ENCODE data around the gene GDF10. TPM values are rescaled to one million over a fixed set of nuclear protein-coding genes. Genes with fewer than 3 reads are reported as not detected.

The GDF10 gene
- total RNA-seq, result 3.1 TPM

- no peak for DNase-seq
Observed at GRCh38 chr10:47299611-47300428, at the start of gene GDF10. Gene GDF10, plus strand, starts transcription at chr10:47300197. Its CDS starts 455 bp downstream, at chr10:47300652.

- DNase-seq, result no peak
Observed at GRCh38 chr10:47252093-47252780, 47.8 kb upstream of the GDF10 start.

- DNase-seq, result no peak
Observed at GRCh38 chr10:47253030-47253637, 46.9 kb upstream of the GDF10 start.

GRCh38 chr10:47253651-47254375 lies 46.2 kb upstream of the GDF10 start:
- DNase-seq, result no peak

GRCh38 chr10:47254611-47255010 lies 45.4 kb upstream of the GDF10 start:
- no peak for DNase-seq

GRCh38 chr10:47255033-47255813 lies 44.8 kb upstream of the GDF10 start:
- no peak for DNase-seq

GRCh38 chr10:47255866-47256265 lies 44.1 kb upstream of the GDF10 start:
- no peak for DNase-seq

- no peak for DNase-seq
Observed at GRCh38 chr10:47256751-47257336, 43.2 kb upstream of the GDF10 start.

- DNase-seq, result no peak
Observed at GRCh38 chr10:47257396-47258120, 42.4 kb upstream of the GDF10 start.

- DNase-seq, result no peak
Observed at GRCh38 chr10:47258921-47259320, 41.1 kb upstream of the GDF10 start.

GRCh38 chr10:47259466-47259865 lies 40.5 kb upstream of the GDF10 start:
- DNase-seq, result no peak

- no peak for DNase-seq
Observed at GRCh38 chr10:47260505-47261111, 39.4 kb upstream of the GDF10 start.

GRCh38 chr10:47261121-47261520 lies 38.9 kb upstream of the GDF10 start:
- no peak for DNase-seq

- DNase-seq, result no peak
Observed at GRCh38 chr10:47261556-47261955, 38.4 kb upstream of the GDF10 start.

GRCh38 chr10:47262606-47263533 lies 37.1 kb upstream of the GDF10 start:
- no peak for DNase-seq

- DNase-seq, result no peak
Observed at GRCh38 chr10:47264797-47265281, 35.2 kb upstream of the GDF10 start.

GRCh38 chr10:47266602-47267001 lies 33.4 kb upstream of the GDF10 start:
- no peak for DNase-seq

- DNase-seq, result no peak
Observed at GRCh38 chr10:47268696-47269095, 31.3 kb upstream of the GDF10 start.

GRCh38 chr10:47269294-47269693 lies 30.7 kb upstream of the GDF10 start:
- DNase-seq, result no peak
